SU-DHL-6 (cell line): Measurements from ENCODE around the gene PLOD2.

Experiments used
- H2AFZ ChIP-seq: fragments of 200-600 bp; sonication (generic); 2 replicates; pipeline ENCODE4 v1.6.1; 2014; ENCODE audit warnings: low read depth, mild to moderate bottlenecking, moderate library complexity, mixed read lengths, antibody characterized with exemption, low read length; ENCODE audit not compliant: severe bottlenecking
- H3F3A ChIP-seq: fragments of 200-600 bp; shearing (Covaris generic); 2 replicates; pipeline ENCODE4 v1.6.0; 2016; ENCODE audit warnings: antibody characterized with exemption, mild to moderate bottlenecking; ENCODE audit not compliant: insufficient read depth
- H3K27ac ChIP-seq: fragments of 200-600 bp; sonication (generic); 2 replicates; pipeline ENCODE4 v1.5.1; 2016; ENCODE audit warnings: low read depth, mild to moderate bottlenecking, low read length, moderate library complexity, mixed read lengths
- H3K27me3 ChIP-seq: fragments of 200-600 bp; sonication (generic), shearing (Covaris generic); 2 replicates; pipeline ENCODE4 v1.6.0; 2014; ENCODE audit warnings: mild to moderate bottlenecking, low read length
- H3K36me3 ChIP-seq: fragments of 200-600 bp; sonication (generic); 2 replicates; pipeline ENCODE4 v1.6.1; 2014; ENCODE audit warnings: mild to moderate bottlenecking, low read length, mixed read lengths
- H3K4me2 ChIP-seq: fragments of 300-600, 200-600 bp; shearing (Covaris generic), sonication (generic); 2 replicates; pipeline ENCODE4 v1.6.0; 2014; ENCODE audit warnings: low read length, low read depth, mild to moderate bottlenecking; ENCODE audit not compliant: poor library complexity, severe bottlenecking
- H3K4me3 ChIP-seq: fragments of 200-600 bp; sonication (generic); 2 replicates; pipeline ENCODE4 v1.5.1; 2014; ENCODE audit warnings: antibody characterized with exemption, low read length, mild to moderate bottlenecking, mixed read lengths; ENCODE audit not compliant: insufficient read depth, poor library complexity, severe bottlenecking
- H3K79me2 ChIP-seq: fragments of 200-600 bp; sonication (generic); 2 replicates; pipeline ENCODE4 v1.6.1; 2014; ENCODE audit warnings: mild to moderate bottlenecking, low read length, moderate library complexity; ENCODE audit not compliant: insufficient read depth
- H3K9ac ChIP-seq: fragments of 200-600 bp; sonication (generic); 2 replicates; pipeline ENCODE4 v1.7.0; 2014; ENCODE audit warnings: mild to moderate bottlenecking, low read length
- H3K9me2 ChIP-seq: fragments of 200-600 bp; sonication (generic); replicated peaks from 2 replicates; pipeline ENCODE4 v1.6.1; 2014; ENCODE audit warnings: low read length; ENCODE audit not compliant: insufficient read depth
- H3K9me3 ChIP-seq: fragments of 200-600 bp; sonication (generic); 2 replicates; pipeline ENCODE4 v1.6.1; 2014; ENCODE audit warnings: low read length, mixed read lengths; ENCODE audit not compliant: insufficient read depth
- H4K20me1 ChIP-seq: fragments of 200-600 bp; sonication (generic); 2 replicates; pipeline ENCODE4 v1.6.1; 2014; ENCODE audit warnings: low read depth, mild to moderate bottlenecking, antibody characterized with exemption, low read length, moderate library complexity, mixed read lengths
- CTCF ChIP-seq: fragments of 200-600 bp; sonication (generic); IDR thresholded peaks from one replicate; pipeline ENCODE4 v1.5.1; 2017; ENCODE audit warnings: antibody characterized with exemption, mild to moderate bottlenecking, low read length, moderate library complexity; ENCODE audit not compliant: insufficient read depth, poor library complexity, severe bottlenecking
- EZH2phosphoT487 ChIP-seq: fragments of 200-600 bp; sonication (generic), shearing (Covaris generic); conservative IDR thresholded peaks from 2 replicates; pipeline ENCODE4 v1.6.1; 2018; ENCODE audit warnings: mild to moderate bottlenecking, antibody characterized with exemption, low read length, moderate library complexity, mixed read lengths

The PLOD2 gene

GRCh38 chr3:146099316-146099715 lies 61.7 kb downstream of the PLOD2 start:
- Histone ChIP-seq H3K79me2 (no peaks in the 10 kb centered on the region), H3K4me3 (no peak overlapping the region), H3K9me3 (no peaks in the 10 kb centered on the region), H3K27me3 (no peaks in the 10 kb centered on the region), H3F3A (no peaks in the 10 kb centered on the region), H3K9ac (no peak overlapping the region), H3K36me3 (no peaks in the 10 kb centered on the region), H4K20me1 (no peaks in the 10 kb centered on the region), H3K27ac (no peak overlapping the region), H3K4me2 (no peak overlapping the region), H3K9me2 (no peaks in the 10 kb centered on the region), H2AFZ (no peak overlapping the region)
- TF ChIP-seq EZH2phosphoT487, result no peak

GRCh38 chr3:146093896-146094295 lies 67.1 kb downstream of the PLOD2 start:
- Histone ChIP-seq H3K9me2 (no peaks in the 10 kb centered on the region), H3K36me3 (no peaks in the 10 kb centered on the region), H3F3A (no peaks in the 10 kb centered on the region), H3K4me3 (no peak overlapping the region), H4K20me1 (no peaks in the 10 kb centered on the region), H2AFZ (no peak overlapping the region), H3K79me2 (no peaks in the 10 kb centered on the region), H3K27me3 (no peaks in the 10 kb centered on the region), H3K4me2 (no peak overlapping the region), H3K9ac (no peak overlapping the region), H3K9me3 (no peaks in the 10 kb centered on the region), H3K27ac (no peak overlapping the region)
- no peak for TF ChIP-seq EZH2phosphoT487
- TF ChIP-seq CTCF, result no peak

GRCh38 chr3:146092230-146092629 lies 68.8 kb downstream of the PLOD2 start:
- H3K9me3 ChIP-seq, result no peaks in the 10 kb centered on the region
- H3K79me2 ChIP-seq, result no peaks in the 10 kb centered on the region
- no peaks in the 10 kb centered on the region for H3K9me2 ChIP-seq
- H4K20me1 ChIP-seq, result no peaks in the 10 kb centered on the region
- H3K4me3 ChIP-seq, result no peak overlapping the region
- H3K27ac ChIP-seq, result no peak overlapping the region
- H3K27me3 ChIP-seq, result no peaks in the 10 kb centered on the region
- H3K4me2 ChIP-seq, result no peak overlapping the region
- TF ChIP-seq CTCF, result no peak
- no peak for TF ChIP-seq EZH2phosphoT487
- H3K9ac ChIP-seq, result no peak overlapping the region
- no peaks in the 10 kb centered on the region for H3F3A ChIP-seq
- H2AFZ ChIP-seq, result no peak overlapping the region
- H3K36me3 ChIP-seq, result no peaks in the 10 kb centered on the region

- Histone ChIP-seq H3K27ac (no peak overlapping the region), H3K9me3 (no peaks in the 10 kb centered on the region), H3F3A (no peaks in the 10 kb centered on the region), H2AFZ (no peak overlapping the region), H3K79me2 (no peaks in the 10 kb centered on the region), H4K20me1 (no peaks in the 10 kb centered on the region), H3K4me2 (no peak overlapping the region), H3K27me3 (no peaks in the 10 kb centered on the region), H3K9ac (no peak overlapping the region), H3K9me2 (no peaks in the 10 kb centered on the region), H3K4me3 (no peak overlapping the region), H3K36me3 (no peaks in the 10 kb centered on the region)
- TF ChIP-seq CTCF, result no peak
Observed at GRCh38 chr3:146091397-146091796, 69.6 kb downstream of the PLOD2 start.
